Astrocyte (in vitro differentiated cells and primary cell): ENCODE data around the gene NUDT19.
"Not testable (repeated sequence)": the region's sequence is repeated elsewhere in the genome, so short reads cannot be mapped to it uniquely, and the experiment has no call there.

ENCODE experiments used
- CTCF ChIP-seq: IDR thresholded peaks from 2 replicates; pipeline ENCODE4 v1.5.1; 2011; ENCODE audit warnings: low read depth, mild to moderate bottlenecking, inconsistent platforms, low read length, moderate library complexity; ENCODE audit not compliant: insufficient read depth
- EZH2 ChIP-seq: IDR thresholded peaks from 2 replicates; pipeline ENCODE4 v1.6.1; 2012; ENCODE audit warnings: mild to moderate bottlenecking, low read length, inconsistent platforms; ENCODE audit not compliant: insufficient read depth

- not testable (repeated sequence) for TF ChIP-seq CTCF, EZH2
These were observed 39.3 kb upstream of the NUDT19 start for GRCh38 chr19:32652331-32652730.
